Dedifferentiated amniotic fluid mesenchymal stem cell (primary cell): ENCODE results near the gene PLD4.
"Not testable (repeated sequence)": the region's sequence is repeated elsewhere in the genome, so short reads cannot be mapped to it uniquely, and the experiment has no call there.

ENCODE experiments used
- DNase-seq: peaks from one replicate; pipeline ENCODE4 v3.0.0-alpha.2; 2016; ENCODE audit errors: extremely low spot score

PLD4 gene

GRCh38 chr14:104898870-104899510 lies 25.7 kb upstream of the PLD4 start:
- DNase-seq: no peak

- no peak for DNase-seq
Observed at GRCh38 chr14:104899781-104900180, 24.9 kb upstream of the PLD4 start.

- DNase-seq: no peak
Observed at GRCh38 chr14:104900639-104901512, 23.8 kb upstream of the PLD4 start.

- DNase-seq: no peak
Observed at GRCh38 chr14:104903990-104904389, 20.7 kb upstream of the PLD4 start.

- not testable (repeated sequence) for DNase-seq
Observed at GRCh38 chr14:104904650-104905578, 19.8 kb upstream of the PLD4 start.

GRCh38 chr14:104905579-104905933 lies 19.1 kb upstream of the PLD4 start:
- not testable (repeated sequence) for DNase-seq

- no peak for DNase-seq
Observed at GRCh38 chr14:104908303-104908702, 16.4 kb upstream of the PLD4 start.

GRCh38 chr14:104912053-104912452 lies 12.6 kb upstream of the PLD4 start:
- DNase-seq: no peak

GRCh38 chr14:104913435-104913834 lies 11.2 kb upstream of the PLD4 start:
- no peak for DNase-seq

- DNase-seq: no peak
Observed at GRCh38 chr14:104917116-104917515, 7.6 kb upstream of the PLD4 start.

- DNase-seq: no peak
Observed at GRCh38 chr14:104917993-104918392, 6.7 kb upstream of the PLD4 start.

GRCh38 chr14:104919152-104919992 lies 5.3 kb upstream of the PLD4 start:
- not testable (repeated sequence) for DNase-seq

GRCh38 chr14:104919993-104920315 lies 4.7 kb upstream of the PLD4 start:
- DNase-seq: no peak

GRCh38 chr14:104923640-104924420 lies 849 bp upstream of the PLD4 start:
- DNase-seq: no peak

GRCh38 chr14:104925214-104925854 lies 655 bp downstream of the PLD4 start:
- no peak for DNase-seq

- DNase-seq: no peak
Observed at GRCh38 chr14:104925855-104926609, 1.4 kb downstream of the PLD4 start.

- no peak for DNase-seq
Observed at GRCh38 chr14:104926619-104927431, 2.1 kb downstream of the PLD4 start.

- no peak for DNase-seq
Observed at GRCh38 chr14:104927432-104927816, 2.7 kb downstream of the PLD4 start.

GRCh38 chr14:104927901-104928300 lies 3.2 kb downstream of the PLD4 start:
- no peak for DNase-seq
